HepG2 (cell line): ENCODE data around the gene CARD19. TPM values are rescaled to one million over a fixed set of nuclear protein-coding genes. Genes with fewer than 3 reads are reported as not detected.

ENCODE experiments used
- ELF1 ChIP-seq: sonication (generic); formaldehyde crosslinking; IDR thresholded peaks from 2 replicates; pipeline ENCODE4 v1.4.0; 2020; ENCODE audit warnings: missing genetic modification reagents
- ELF3 ChIP-seq: IDR thresholded peaks from 2 replicates; pipeline ENCODE4 v1.6.1; 2016; ENCODE audit warnings: missing genetic modification reagents, missing compliant biosample characterization
- KLF13 ChIP-seq: sonication (generic); formaldehyde crosslinking; IDR thresholded peaks from 2 replicates; pipeline ENCODE4 v1.4.0; 2020; ENCODE audit warnings: mild to moderate bottlenecking, missing genetic modification reagents
- MTA1 ChIP-seq: sonication (generic); formaldehyde crosslinking; IDR thresholded peaks from 2 replicates; pipeline ENCODE4 v1.4.0; 2020; ENCODE audit warnings: missing genetic modification reagents, mild to moderate bottlenecking, borderline replicate concordance
- SAP130 ChIP-seq: IDR thresholded peaks from 2 replicates; pipeline ENCODE4 v1.6.1; 2016; ENCODE audit warnings: low read depth
- SIX4 ChIP-seq: sonication (generic); formaldehyde crosslinking; IDR thresholded peaks from 2 replicates; pipeline ENCODE4 v1.4.0; 2020; ENCODE audit warnings: missing genetic modification reagents
- ZNF614 ChIP-seq: IDR thresholded peaks from 2 replicates; pipeline ENCODE4 v1.6.1; 2018; ENCODE audit warnings: missing biosample characterization, missing genetic modification reagents, inconsistent platforms, borderline replicate concordance
- ZNF776 ChIP-seq: sonication (generic); formaldehyde crosslinking; IDR thresholded peaks from 2 replicates; pipeline ENCODE4 v1.4.0; 2020; ENCODE audit warnings: mild to moderate bottlenecking, missing genetic modification reagents
- polyA plus RNA-seq, 8 experiments: library from polyadenylated mRNA; depleted of rRNA in 3 of 8; stranded (reverse) in 7 of 8; unstranded in 1 of 8; fragments of >200 nt; fragmentation: Illumina TruSeq in 4 of 8; extraction: Trizol in 4 of 8; gene quantifications; 2 replicates each; pipeline versions ENCODE4 v1.2.1 to v1.2.3, GENCODE V29; 2011 to 2016; ENCODE audit warnings: low read depth in 4 of 8, missing spikeins in 1 of 8, mixed read lengths in 1 of 8; ENCODE audit not compliant: insufficient read depth in 1 of 8
- total RNA-seq, 5 experiments: library from RNA; depleted of rRNA; stranded (reverse); fragments of >200 nt; fragmentation: Illumina TruSeq; extraction: Trizol; gene quantifications; 2 replicates each; pipeline ENCODE4 v1.2.3, GENCODE V29; 2016; ENCODE audit warnings: low read depth in 1 of 5
- TF ChIP-seq, protein P1 (sequence below): sonication (generic); formaldehyde crosslinking; IDR thresholded peaks from 2 replicates; pipeline ENCODE4 v1.4.0; 2020; ENCODE audit warnings: low read depth, missing genetic modification reagents
- TF ChIP-seq, protein P2 (sequence below): sonication (generic); formaldehyde crosslinking; conservative IDR thresholded peaks from 2 replicates; pipeline ENCODE4 v1.8.0; 2022; ENCODE audit warnings: mild to moderate bottlenecking, moderate library complexity, missing genetic modification reagents
- TF ChIP-seq, protein P3 (sequence below): sonication (generic); formaldehyde crosslinking; conservative IDR thresholded peaks from 2 replicates; pipeline ENCODE4 v1.4.0; 2020; ENCODE audit warnings: mild to moderate bottlenecking, missing genetic modification reagents, moderate library complexity
- TF ChIP-seq, protein P4 (sequence below): sonication (generic); formaldehyde crosslinking; IDR thresholded peaks from 2 replicates; pipeline ENCODE4 v1.5.1; 2020; ENCODE audit warnings: mild to moderate bottlenecking, missing genetic modification reagents, borderline replicate concordance
- TF ChIP-seq, protein P5 (sequence below): sonication (generic); formaldehyde crosslinking; IDR thresholded peaks from 2 replicates; pipeline ENCODE4 v1.8.1; 2023; ENCODE audit warnings: mild to moderate bottlenecking, moderate library complexity, missing genetic modification reagents

The CARD19 gene
- total and polyA plus RNA-seq, 2 of the 13 experiments (the other 11 are each of a cell fraction or from before 2014, with no cell fraction given), result 18.4 to 47.2 TPM

DNA sequence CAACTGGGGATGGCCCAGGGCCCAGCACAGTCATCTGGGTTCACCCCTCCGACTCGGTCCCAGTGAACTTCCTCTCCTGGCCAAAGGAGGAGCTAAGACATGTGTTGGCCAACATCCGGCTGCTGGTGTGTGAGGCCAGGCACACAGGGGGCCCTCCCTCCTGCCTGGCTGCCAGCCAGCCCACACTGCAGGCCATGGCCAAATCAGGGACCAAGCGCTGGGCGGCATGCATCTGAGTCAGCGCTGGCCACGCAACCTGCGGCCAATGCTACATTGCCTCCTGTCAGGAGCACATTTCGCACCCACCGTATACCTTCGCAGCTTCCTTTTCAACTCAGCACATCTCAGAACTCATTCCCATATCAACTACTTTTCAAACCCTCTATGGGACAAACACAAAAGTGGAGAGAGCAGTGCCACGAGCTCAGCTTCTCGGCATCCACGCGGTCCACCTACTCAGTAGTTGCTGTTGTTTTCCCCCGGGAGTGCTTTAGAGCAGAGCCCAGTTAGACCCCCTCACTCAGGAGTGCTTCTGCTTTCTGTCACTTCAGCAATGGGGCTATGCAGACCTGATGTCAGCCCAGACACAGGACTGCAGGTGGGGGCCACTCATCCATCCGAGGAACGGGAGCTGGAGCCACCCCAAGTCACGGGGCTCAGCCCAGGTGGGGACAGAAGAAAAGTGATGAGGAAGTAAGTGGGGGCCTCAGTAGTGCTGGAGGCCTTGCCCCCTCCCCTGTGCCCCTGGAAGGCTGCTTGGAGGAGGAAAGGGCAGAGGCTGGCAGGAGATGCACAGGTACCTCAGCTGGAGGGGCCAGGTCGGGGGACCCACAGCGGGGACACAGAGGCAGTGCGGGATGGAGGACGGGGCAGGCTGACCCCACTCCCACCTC lies 24.2 kb downstream of the CARD19 start (continued):
- TF ChIP-seq, protein P1, sequence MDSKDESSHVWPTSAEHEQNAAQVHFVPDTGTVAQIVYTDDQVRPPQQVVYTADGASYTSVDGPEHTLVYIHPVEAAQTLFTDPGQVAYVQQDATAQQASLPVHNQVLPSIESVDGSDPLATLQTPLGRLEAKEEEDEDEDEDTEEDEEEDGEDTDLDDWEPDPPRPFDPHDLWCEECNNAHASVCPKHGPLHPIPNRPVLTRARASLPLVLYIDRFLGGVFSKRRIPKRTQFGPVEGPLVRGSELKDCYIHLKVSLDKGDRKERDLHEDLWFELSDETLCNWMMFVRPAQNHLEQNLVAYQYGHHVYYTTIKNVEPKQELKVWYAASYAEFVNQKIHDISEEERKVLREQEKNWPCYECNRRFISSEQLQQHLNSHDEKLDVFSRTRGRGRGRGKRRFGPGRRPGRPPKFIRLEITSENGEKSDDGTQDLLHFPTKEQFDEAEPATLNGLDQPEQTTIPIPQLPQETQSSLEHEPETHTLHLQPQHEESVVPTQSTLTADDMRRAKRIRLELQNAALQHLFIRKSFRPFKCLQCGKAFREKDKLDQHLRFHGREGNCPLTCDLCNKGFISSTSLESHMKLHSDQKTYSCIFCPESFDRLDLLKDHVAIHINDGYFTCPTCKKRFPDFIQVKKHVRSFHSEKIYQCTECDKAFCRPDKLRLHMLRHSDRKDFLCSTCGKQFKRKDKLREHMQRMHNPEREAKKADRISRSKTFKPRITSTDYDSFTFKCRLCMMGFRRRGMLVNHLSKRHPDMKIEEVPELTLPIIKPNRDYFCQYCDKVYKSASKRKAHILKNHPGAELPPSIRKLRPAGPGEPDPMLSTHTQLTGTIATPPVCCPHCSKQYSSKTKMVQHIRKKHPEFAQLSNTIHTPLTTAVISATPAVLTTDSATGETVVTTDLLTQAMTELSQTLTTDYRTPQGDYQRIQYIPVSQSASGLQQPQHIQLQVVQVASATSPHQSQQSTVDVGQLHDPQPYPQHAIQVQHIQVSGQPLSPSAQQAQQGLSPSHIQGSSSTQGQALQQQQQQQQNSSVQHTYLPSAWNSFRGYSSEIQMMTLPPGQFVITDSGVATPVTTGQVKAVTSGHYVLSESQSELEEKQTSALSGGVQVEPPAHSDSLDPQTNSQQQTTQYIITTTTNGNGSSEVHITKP (CRISPR knock-in tag), result no peak; the same call in 1 of the 2 replicates
- TF ChIP-seq, protein P2, sequence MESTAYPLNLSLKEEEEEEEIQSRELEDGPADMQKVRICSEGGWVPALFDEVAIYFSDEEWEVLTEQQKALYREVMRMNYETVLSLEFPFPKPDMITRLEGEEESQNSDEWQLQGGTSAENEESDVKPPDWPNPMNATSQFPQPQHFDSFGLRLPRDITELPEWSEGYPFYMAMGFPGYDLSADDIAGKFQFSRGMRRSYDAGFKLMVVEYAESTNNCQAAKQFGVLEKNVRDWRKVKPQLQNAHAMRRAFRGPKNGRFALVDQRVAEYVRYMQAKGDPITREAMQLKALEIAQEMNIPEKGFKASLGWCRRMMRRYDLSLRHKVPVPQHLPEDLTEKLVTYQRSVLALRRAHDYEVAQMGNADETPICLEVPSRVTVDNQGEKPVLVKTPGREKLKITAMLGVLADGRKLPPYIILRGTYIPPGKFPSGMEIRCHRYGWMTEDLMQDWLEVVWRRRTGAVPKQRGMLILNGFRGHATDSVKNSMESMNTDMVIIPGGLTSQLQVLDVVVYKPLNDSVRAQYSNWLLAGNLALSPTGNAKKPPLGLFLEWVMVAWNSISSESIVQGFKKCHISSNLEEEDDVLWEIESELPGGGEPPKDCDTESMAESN (CRISPR knock-in tag), result peak; percentile 83
- TF ChIP-seq, protein P3, sequence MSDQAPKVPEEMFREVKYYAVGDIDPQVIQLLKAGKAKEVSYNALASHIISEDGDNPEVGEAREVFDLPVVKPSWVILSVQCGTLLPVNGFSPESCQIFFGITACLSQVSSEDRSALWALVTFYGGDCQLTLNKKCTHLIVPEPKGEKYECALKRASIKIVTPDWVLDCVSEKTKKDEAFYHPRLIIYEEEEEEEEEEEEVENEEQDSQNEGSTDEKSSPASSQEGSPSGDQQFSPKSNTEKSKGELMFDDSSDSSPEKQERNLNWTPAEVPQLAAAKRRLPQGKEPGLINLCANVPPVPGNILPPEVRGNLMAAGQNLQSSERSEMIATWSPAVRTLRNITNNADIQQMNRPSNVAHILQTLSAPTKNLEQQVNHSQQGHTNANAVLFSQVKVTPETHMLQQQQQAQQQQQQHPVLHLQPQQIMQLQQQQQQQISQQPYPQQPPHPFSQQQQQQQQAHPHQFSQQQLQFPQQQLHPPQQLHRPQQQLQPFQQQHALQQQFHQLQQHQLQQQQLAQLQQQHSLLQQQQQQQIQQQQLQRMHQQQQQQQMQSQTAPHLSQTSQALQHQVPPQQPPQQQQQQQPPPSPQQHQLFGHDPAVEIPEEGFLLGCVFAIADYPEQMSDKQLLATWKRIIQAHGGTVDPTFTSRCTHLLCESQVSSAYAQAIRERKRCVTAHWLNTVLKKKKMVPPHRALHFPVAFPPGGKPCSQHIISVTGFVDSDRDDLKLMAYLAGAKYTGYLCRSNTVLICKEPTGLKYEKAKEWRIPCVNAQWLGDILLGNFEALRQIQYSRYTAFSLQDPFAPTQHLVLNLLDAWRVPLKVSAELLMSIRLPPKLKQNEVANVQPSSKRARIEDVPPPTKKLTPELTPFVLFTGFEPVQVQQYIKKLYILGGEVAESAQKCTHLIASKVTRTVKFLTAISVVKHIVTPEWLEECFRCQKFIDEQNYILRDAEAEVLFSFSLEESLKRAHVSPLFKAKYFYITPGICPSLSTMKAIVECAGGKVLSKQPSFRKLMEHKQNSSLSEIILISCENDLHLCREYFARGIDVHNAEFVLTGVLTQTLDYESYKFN, result peak; percentile 88
- TF ChIP-seq SAP130 (CRISPR knock-in tag) (peak; percentile 95), SIX4 (CRISPR knock-in tag) (0 out of 2 replicates have a peak, but pooled peaks have one; percentile 43), ELF1 (CRISPR knock-in tag) (peak; percentile 44; the same call in 1 of the 2 replicates), ELF3 (peak; percentile 94), KLF13 (CRISPR knock-in tag) (no peak), ZNF614 (peak; percentile 97), ZNF776 (CRISPR knock-in tag) (peak; percentile 77; the same call in 1 of the 2 replicates), MTA1 (peak; percentile 79; the same call in 1 of the 2 replicates)
- TF ChIP-seq, protein P4, sequence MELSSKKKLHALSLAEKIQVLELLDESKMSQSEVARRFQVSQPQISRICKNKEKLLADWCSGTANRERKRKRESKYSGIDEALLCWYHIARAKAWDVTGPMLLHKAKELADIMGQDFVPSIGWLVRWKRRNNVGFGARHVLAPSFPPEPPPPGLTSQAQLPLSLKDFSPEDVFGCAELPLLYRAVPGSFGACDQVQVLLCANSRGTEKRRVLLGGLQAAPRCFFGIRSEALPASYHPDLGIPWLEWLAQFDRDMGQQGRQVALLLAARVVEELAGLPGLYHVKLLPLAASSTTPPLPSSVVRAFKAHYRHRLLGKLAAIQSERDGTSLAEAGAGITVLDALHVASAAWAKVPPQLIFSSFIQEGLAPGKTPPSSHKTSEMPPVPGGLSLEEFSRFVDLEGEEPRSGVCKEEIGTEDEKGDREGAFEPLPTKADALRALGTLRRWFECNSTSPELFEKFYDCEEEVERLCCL (CRISPR knock-in tag), result 0 out of 2 replicates have a peak, but pooled peaks have one; percentile 37
- TF ChIP-seq, protein P5, sequence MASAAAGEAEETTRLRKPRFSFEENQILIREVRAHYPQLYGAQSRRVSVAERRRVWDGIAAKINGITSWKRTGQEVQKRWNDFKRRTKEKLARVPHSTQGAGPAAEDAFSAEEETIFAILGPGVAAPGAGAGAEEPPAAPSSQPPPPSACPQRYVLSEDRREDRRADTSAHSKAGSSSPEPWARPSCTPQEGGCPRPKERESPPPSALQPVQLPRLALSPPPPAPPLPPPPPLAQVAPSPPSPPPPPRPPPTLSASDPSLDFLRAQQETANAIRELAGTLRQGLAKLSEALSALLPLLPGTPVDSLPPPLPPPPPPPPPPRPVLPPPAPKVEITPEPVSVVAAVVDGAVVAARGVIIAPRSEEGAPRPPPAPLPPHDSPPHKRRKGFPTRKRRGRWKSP, result peak; percentile 86
